NCI-H748 (cell line): ENCODE data around the gene TBC1D22A.

Experiments
- DNase-seq: peaks from one replicate; lab custom pipeline; 2025; ENCODE audit not compliant: unreplicated experiment; lab: John Stamatoyannopoulos, UW

Gene TBC1D22A

GRCh38 chr22:46736705-46737104, 25.7 kb upstream of the TBC1D22A start:
- DNase-seq: peak; percentile 36

GRCh38 chr22:46737105-46737975, 25.1 kb upstream of the TBC1D22A start:
- DNase-seq: peak; percentile 61

GRCh38 chr22:46737976-46738646, 24.3 kb upstream of the TBC1D22A start, which contains the start of gene CERK:
TSS of gene CERK (minus strand) at chr22:46738252. CDS start at chr22:46738148, 104 bp downstream.
- peak; percentile 61 for DNase-seq

DNA sequence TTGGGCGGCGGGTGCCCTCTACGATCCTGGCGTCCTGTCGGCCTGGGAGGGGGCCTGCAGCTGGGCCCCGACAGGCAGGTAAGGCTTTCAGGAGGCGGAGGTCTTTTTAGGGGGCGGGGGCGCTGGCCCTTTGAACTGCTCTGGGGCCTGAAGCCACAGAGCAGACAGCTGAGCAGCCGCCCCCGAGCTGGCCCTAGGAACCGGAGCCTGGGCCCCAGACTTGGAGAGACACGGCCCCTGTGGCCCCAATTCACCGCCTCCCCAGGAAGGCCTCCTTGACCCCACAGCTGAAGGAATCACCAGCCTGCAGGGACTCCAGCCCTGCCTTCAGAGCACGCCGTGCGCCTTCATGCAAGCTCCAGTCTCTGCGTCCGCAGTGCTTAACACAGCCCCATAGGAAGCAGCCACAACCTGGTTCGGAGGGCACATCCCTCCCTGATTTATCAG, 23.8 kb upstream of the TBC1D22A start:
- no peak for DNase-seq

GRCh38 chr22:46739094-46739870, 23.2 kb upstream of the TBC1D22A start:
- no peak for DNase-seq

- DNase-seq: no peak
Observed at GRCh38 chr22:46740910-46741780, 21.3 kb upstream of the TBC1D22A start.

DNA sequence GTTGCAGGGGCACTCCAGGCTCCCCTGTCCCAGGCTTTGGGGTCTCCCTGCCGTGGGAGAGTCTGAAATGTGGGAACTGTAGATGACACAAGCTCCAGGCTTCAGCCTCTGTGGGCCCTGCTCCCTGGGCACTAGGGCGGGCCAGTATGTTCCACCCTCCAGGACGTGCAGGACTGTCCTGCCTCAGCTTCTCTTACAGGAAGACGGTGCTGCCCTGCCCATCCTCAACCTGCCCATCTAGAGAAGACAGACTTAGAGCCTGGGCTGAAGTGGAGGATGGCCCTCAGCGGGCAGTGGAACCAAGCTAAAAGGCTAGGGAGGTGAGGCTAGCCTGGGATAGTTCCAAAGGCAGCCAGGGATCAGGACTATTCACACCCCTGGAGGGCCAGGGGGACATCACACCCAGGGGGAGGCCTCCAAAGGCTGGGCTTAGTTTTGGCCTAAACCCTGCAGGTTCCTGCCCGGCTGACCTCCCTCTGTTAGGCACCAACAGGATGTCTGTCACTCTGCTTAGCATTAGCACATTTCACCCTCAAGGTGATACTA, 20.4 kb upstream of the TBC1D22A start:
- DNase-seq: no peak

DNA sequence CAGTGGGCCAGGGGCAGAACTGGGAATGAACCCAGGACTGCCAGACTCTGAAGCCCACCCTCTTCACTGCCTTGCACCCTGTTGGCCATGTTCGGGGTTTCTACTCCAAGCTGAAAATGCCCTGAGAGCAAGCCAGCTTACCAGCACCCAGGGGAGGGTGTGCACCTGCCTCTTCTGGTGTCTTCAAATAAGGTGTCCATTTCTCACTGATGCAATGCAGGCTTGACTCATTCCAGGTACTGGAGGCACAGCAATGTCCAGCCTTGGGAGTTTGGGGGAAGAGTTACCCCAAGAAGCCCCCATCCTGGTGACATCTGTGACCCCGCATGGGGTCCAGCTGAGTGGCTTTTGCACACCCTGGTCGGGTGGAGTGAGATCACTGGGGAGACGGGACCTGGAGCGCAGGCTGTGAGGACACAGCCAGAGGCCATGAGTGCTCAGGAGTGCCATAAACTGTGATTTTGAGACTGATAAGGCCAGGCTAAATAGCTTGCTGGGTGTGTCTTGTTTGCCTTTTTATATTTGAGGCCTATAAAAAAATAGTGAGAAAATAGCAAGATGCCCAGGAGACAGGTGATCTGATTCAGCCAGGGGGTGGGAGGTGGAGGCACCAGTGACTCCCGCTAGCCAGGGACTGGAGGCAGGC, 19.8 kb upstream of the TBC1D22A start:
- DNase-seq: peak; percentile 51

- no peak for DNase-seq
Observed at GRCh38 chr22:46744581-46744980, 17.9 kb upstream of the TBC1D22A start.

- DNase-seq: no peak
Observed at GRCh38 chr22:46746192-46746591, 16.3 kb upstream of the TBC1D22A start.

DNA sequence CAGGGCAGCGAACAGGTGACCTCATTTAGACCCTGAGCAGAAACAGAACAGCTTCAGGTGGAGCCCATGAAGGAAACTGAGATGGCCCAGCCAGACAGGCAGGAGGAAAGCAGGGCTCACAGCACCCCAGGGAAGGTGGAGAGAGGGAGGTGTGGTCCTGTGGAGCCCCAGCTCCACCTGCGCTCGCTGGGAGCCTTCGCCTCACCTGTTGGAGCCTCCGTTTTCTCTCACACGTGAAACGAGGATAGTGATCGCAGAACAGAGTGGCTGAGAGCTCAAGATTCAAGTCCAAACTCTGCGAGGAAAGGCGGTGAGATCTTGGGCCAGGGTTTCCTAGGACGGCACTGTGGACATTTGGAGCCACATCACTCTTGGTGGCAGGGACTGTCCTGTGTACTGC, 15.8 kb upstream of the TBC1D22A start:
- no peak for DNase-seq

- no peak for DNase-seq
Observed at GRCh38 chr22:46747646-46748045, 14.8 kb upstream of the TBC1D22A start.

- DNase-seq: no peak
Observed at GRCh38 chr22:46748206-46748907, 14.1 kb upstream of the TBC1D22A start.

GRCh38 chr22:46748908-46749675, 13.4 kb upstream of the TBC1D22A start:
- no peak for DNase-seq

DNA sequence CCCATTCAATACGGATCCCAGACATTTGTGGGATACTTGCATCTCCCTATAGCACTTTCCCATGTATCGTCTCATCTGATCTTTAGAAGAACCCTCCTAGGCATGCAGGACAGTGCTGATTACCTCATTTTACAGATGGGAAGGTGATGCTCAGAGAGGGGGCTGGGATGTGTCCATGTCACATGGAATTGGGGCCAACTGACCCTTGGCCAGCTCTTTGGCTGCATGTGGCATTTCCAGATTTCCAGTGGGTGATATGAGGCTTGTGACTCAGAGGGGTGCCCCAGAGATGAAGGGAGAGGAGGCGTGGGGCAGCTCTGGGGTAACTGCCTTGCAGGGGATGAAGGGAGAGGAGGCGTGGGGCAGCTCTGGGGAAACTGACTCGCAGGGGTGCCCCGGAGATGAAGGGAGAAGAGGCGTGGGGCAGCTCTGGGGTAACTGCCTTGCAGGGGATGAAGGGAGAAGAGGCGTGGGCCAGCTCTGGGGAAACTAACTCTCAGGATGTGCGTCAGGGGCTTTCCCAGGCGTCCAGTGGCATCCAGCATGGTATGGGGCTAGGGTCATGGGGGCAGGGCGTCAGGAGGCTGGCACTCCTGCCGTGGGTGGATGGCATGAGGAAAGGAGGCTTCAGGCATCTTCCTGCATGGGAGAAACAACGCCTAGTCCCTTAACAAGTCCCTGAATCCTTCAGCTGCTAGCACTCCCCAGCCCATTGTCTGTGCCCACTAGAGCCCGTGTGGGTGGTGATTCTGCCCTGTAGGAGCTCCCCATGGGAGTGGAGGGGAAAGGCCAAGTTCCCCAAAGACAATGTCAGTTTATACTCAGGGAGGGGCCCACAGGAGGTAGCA, 12.5 kb upstream of the TBC1D22A start:
- DNase-seq: no peak

- no peak for DNase-seq
Observed at GRCh38 chr22:46750530-46750800, 12.0 kb upstream of the TBC1D22A start.

DNA sequence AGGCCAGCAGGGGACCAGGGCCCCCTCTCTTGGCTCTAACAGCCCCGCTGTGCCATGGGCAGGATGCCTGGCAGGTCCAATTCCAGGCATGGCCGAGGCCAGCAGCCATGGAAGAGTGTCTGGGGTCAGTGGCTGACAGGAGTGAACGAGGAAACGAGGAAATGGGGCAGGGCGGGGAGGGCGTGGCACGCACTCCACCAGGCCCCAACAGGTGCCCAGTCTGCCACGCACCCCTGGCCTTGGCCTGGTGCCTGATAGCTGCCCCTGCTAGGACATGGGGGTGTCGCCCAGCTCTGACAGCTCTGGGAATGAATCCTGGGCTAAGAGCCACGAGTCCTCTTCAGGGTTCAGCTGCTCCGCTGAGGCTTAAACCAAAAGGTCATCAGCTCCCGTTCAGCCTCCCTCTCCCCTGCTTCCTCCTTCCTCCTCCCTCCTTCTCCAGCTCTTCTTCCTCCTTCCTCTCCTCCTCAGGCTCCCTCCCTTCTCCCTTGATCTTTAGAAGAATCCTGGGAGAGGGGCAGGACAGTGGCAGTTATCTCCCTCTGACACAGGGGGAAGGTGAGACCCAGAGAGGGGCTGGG, 11.5 kb upstream of the TBC1D22A start:
- no peak for DNase-seq
